GM19324 (cell line): Measurements from ENCODE around the gene DNAJC5.
"Not testable (repeated sequence)": the region's sequence is repeated elsewhere in the genome, so short reads cannot be mapped to it uniquely, and the experiment has no call there.

Experiments
- ATAC-seq: cut with Tn5 transposase; IDR thresholded peaks from one replicate; pipeline ENCODE4 v1.9.1; 2021; ENCODE audit warnings: mild to moderate bottlenecking, moderate library complexity; ENCODE audit not compliant: unreplicated experiment, low FRiP score

The DNAJC5 gene

GRCh38 chr20:63860325-63861051 lies 34.4 kb upstream of the DNAJC5 start:
- ATAC-seq = no peak

- ATAC-seq = no peak
Measured at GRCh38 chr20:63861365-63861934, 33.5 kb upstream of the DNAJC5 start, which contains the start of gene ABHD16B. Gene ABHD16B, plus strand, starts transcription at chr20:63861498. Its CDS starts 43 bp downstream, at chr20:63861541.

GRCh38 chr20:63861981-63862901 lies 32.7 kb upstream of the DNAJC5 start:
- ATAC-seq = no peak

GRCh38 chr20:63863021-63863797 lies 31.7 kb upstream of the DNAJC5 start:
- no peak for ATAC-seq

GRCh38 chr20:63863798-63864544 lies 31.0 kb upstream of the DNAJC5 start:
- peak; percentile 65 for ATAC-seq

GRCh38 chr20:63864545-63864977 lies 30.4 kb upstream of the DNAJC5 start:
- ATAC-seq = no peak

- peak; percentile 78 for ATAC-seq
Measured at GRCh38 chr20:63864978-63865640, 29.8 kb upstream of the DNAJC5 start, which contains the start of gene TPD52L2. Gene TPD52L2, plus strand, starts transcription at chr20:63865270. Its CDS starts 96 bp downstream, at chr20:63865366.

- ATAC-seq = not testable (repeated sequence)
Measured at GRCh38 chr20:63867042-63867441, 27.9 kb upstream of the DNAJC5 start.

- ATAC-seq = no peak
Measured at GRCh38 chr20:63868264-63868663, 26.7 kb upstream of the DNAJC5 start.

- no peak for ATAC-seq
Measured at GRCh38 chr20:63873477-63873971, 21.4 kb upstream of the DNAJC5 start.

GRCh38 chr20:63874241-63874640 lies 20.7 kb upstream of the DNAJC5 start:
- ATAC-seq = not testable (repeated sequence)

- ATAC-seq = no peak
Measured at GRCh38 chr20:63876489-63877036, 18.4 kb upstream of the DNAJC5 start.

GRCh38 chr20:63877755-63878470 lies 17.0 kb upstream of the DNAJC5 start:
- no peak for ATAC-seq

- ATAC-seq = no peak
Measured at GRCh38 chr20:63878899-63879663, 15.8 kb upstream of the DNAJC5 start.

- not testable (repeated sequence) for ATAC-seq
Measured at GRCh38 chr20:63880901-63881300, 14.0 kb upstream of the DNAJC5 start.

GRCh38 chr20:63881451-63882226 lies 13.3 kb upstream of the DNAJC5 start:
- ATAC-seq = no peak
